Activated T-helper 1 cell treated with anti-CD3 and anti-CD28 coated beads, Interleukin-12 subunit alpha, Interleukin-12 subunit beta, Interleukin-2, Interleukin-4 antibody, amounts not matched to agents 30 ng/mL and 10 ng/mL and 1 ng/mL, durations not matched to agents 14 hours and 24 hours and 36 hours (primary cell): ENCODE data around the gene PSMD9. TPM values are rescaled to one million over a fixed set of nuclear protein-coding genes. Genes with fewer than 3 reads are reported as not detected.

Experiments
- DNase-seq: peaks from one replicate; pipeline ENCODE4 v3.0.0; 2021; ENCODE audit warnings: low spot score
- H3K27ac Mint-ChIP-seq: one replicate; pipeline ENCODE4 v1.8.0; 2021; ENCODE audit warnings: mild to moderate bottlenecking, mixed read lengths
- H3K27me3 Mint-ChIP-seq: one replicate; pipeline ENCODE4 v1.8.0; 2022; ENCODE audit warnings: mild to moderate bottlenecking, moderate library complexity, mixed read lengths; ENCODE audit not compliant: insufficient read depth
- H3K36me3 Mint-ChIP-seq: one replicate; pipeline ENCODE4 v1.8.0; 2021; ENCODE audit warnings: low read depth, mixed read lengths
- H3K4me1 Mint-ChIP-seq: one replicate; pipeline ENCODE4 v1.8.0; 2021; ENCODE audit warnings: low read depth, mixed read lengths
- H3K4me3 Mint-ChIP-seq: one replicate; pipeline ENCODE4 v1.8.0; 2021; ENCODE audit warnings: mild to moderate bottlenecking, moderate library complexity, mixed read lengths
- H3K9me3 Mint-ChIP-seq: one replicate; pipeline ENCODE4 v1.8.0; 2021; ENCODE audit warnings: mixed read lengths
- intact Hi-C: fragments of 100-400 bp; cut with micrococcal nuclease; formaldehyde crosslinking; loops from one replicate; pipeline ENCODE4 v1.15.1; 2024
- total RNA-seq: library from RNA; stranded (reverse); gene quantifications from 2 replicates; pipeline ENCODE4 v1.2.3, GENCODE V29; 2022

Gene PSMD9
- total RNA-seq, 1 donor from 2014 or later: 67.5 TPM

DNA sequence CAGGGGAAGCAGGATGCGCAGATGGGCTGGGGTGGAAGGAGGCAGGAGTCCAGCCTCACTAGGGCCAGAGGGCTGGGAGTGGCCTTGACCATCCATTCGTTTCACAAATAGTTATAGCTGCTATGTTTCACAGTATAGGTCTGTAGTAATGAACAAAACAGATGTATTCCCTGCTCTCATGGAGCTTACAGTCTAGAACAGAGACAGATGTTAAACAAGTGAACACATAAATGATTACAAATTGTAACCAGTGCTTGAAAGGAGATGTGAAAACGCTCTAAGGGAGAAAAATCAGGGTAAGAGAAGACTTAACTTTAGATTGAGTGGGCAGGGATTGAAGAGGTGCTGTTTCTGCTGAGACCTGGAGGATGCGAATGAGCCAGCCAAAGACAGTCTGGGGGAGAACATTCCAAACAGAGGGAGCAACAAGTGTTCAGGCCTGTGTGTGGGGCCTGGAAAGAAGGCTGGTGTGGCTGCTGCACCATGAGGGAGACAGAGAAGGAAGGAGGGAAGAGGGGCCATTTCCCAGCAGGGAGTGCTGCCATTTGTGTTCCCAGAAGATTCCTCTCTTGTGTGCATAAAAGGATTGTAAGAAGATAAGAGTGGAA, 44.4 kb downstream of the PSMD9 start:
- H3K4me1 Mint-ChIP-seq: peaks cover 5% of the 10 kb centered on the region
- no peak overlapping the region for H3K27ac Mint-ChIP-seq
- no peak overlapping the region for H3K4me3 Mint-ChIP-seq
- H3K36me3 Mint-ChIP-seq: peaks cover 2% of the 10 kb centered on the region
- DNase-seq: no peak
- no peaks in the 10 kb centered on the region for H3K27me3 Mint-ChIP-seq
- H3K9me3 Mint-ChIP-seq: no peaks in the 10 kb centered on the region
- intact Hi-C loops: no loop called here

DNA sequence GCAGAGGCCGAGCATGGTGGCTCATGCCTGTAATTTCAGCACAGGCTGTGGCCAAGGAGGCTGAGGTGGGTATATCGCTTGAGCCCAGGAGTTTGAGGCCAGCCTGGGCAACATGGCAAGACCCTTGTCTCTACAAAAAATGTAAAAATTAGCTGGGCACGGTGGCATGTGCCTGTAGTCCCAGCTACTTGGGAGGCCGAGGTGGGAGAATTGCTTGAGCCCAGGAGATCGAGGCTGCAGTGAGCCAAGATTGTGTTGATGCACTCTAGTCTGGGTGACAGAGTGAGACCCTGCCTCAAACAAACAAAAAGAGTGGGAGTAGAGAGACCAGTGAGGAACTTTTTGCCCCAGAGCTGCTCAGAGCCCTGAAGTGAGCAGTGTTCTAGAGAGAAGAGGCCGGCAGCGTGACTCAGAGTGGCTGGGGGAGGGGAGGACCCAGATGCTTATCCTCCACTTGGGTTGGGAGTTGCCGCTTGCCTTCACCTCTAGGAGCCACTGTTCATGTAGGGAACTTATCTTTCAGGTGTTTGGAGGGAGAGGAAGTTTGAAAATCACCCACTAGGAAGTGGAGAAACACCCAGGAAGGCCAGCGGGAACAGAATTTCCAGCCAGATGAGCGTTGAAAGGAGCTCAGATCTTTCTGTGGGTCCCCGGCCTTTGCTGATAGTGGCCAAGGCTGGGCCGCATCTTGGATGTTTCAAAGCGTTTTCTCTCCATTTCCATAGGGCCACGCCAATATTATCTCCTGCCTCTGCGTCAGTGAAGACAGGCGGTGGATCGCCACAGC, 45.1 kb downstream of the PSMD9 start:
- intact Hi-C loops: no loop called here
- H3K27ac Mint-ChIP-seq: no peak overlapping the region
- peaks cover 5% of the 10 kb centered on the region for H3K4me1 Mint-ChIP-seq
- H3K27me3 Mint-ChIP-seq: no peaks in the 10 kb centered on the region
- no peak for DNase-seq
- no peak overlapping the region for H3K4me3 Mint-ChIP-seq
- H3K36me3 Mint-ChIP-seq: peaks cover 2% of the 10 kb centered on the region
- H3K9me3 Mint-ChIP-seq: no peaks in the 10 kb centered on the region

DNA sequence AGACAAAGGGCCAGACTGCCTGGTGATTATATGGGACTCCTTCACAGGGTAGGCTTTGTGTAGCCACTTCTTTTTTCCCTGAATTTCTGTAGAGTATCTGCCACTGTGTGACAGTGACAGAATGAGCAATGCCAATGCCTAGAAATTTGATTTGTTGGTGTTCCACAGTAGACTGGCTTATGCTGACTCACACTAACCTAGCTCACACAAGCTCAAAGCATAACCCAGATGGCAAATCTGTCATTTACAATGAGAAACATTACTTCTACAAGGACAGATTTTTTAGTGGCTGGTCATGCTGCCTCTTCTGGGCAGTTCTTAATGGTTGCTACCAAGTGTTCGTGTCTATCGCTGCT, 45.7 kb downstream of the PSMD9 start:
- Mint-ChIP-seq H3K9me3 (no peaks in the 10 kb centered on the region), H3K27me3 (peaks cover 2% of the 10 kb centered on the region), H3K36me3 (peaks cover 2% of the 10 kb centered on the region), H3K4me1 (peaks cover 5% of the 10 kb centered on the region), H3K27ac (no peak overlapping the region), H3K4me3 (no peak overlapping the region)
- no peak for DNase-seq
- intact Hi-C loops: no loop called here

DNA sequence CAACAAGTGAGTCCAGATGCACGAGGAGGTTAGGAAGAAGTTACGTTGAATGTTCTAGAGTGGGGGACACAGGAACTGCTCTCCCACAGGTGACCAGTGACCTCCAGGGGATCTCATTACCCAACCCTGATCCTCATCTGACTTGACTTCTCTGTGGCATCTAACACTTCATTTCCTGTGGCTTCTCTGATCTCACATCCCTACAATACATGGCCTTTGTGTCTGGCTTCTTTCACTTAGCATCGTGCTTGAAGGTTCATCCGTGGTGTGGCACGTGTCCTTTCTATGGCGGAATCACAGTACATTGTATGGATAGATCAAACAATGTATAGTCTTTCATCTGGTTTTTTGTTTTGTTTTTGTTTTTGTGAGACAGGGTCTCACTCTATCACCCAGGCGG, 49.1 kb downstream of the PSMD9 start:
- no peak for DNase-seq
- Mint-ChIP-seq H3K9me3 (no peaks in the 10 kb centered on the region), H3K36me3 (peaks cover 2% of the 10 kb centered on the region), H3K27ac (no peak overlapping the region), H3K4me3 (no peak overlapping the region), H3K27me3 (peaks cover 4% of the 10 kb centered on the region), H3K4me1 (peaks cover 5% of the 10 kb centered on the region)
- intact Hi-C loops: no loop called here

DNA sequence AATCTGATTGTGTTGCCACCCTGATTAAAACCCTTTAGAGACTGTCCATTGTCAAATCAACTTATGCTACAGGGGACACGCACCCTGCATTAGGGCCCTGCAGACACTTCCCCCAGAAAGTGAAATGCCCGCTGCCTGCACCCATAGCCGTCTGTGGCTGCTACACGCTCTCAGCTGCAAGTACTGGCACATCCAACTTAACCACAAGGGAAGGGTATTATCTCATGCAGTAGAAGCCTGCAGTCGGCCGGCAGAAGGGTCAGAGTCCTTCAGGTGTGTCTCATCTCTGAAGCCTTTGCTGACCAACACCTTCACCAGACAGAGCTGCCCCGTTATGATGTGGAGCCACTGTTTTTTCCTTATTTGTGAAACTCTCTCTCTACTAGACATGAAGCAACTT, 50.6 kb downstream of the PSMD9 start:
- H3K4me1 Mint-ChIP-seq: peaks cover 5% of the 10 kb centered on the region

DNA sequence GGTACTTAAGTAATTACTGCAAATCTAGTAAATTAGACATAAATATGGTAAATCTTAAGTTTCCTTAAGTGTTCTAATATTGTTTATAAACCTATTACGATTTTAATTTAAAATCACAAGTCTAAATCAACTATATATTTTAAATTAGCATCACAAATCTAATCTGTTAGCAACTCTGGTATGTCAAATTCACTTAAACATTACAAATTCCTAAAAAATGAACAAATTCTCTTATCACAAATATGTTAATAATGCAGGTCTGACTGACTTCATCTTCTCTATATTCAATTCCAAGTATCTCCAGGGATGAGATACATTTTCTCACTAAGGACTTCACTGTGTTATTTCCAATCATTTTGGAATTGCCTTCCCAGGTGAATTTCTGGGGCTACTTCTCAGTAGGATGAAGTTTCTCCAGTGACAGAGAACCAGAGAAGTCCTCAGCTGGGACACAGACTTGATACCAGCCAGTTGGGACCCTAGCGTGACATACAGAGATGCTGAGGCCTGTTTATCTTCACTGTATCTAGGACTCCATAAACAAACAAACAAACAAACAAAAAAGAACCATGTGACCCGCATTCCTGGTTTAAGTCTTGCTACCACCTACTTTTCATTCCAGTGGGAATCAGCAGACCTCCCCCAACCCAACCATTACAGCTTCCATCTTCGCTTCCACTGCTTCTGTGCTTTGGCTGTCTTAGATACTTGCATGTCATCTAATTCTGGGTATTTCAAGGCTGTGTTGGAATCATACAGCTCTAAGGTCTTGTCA, 51.6 kb downstream of the PSMD9 start:
- intact Hi-C loops: no loop called here

More for the DNA sequence above, 50.6 kb downstream of the PSMD9 start:
- Mint-ChIP-seq H3K9me3 (no peaks in the 10 kb centered on the region), H3K4me3 (no peak overlapping the region), H3K36me3 (peaks cover 2% of the 10 kb centered on the region), H3K27me3 (peaks cover 4% of the 10 kb centered on the region), H3K27ac (no peak overlapping the region)
- intact Hi-C loops: no loop called here
- no peak for DNase-seq

DNA sequence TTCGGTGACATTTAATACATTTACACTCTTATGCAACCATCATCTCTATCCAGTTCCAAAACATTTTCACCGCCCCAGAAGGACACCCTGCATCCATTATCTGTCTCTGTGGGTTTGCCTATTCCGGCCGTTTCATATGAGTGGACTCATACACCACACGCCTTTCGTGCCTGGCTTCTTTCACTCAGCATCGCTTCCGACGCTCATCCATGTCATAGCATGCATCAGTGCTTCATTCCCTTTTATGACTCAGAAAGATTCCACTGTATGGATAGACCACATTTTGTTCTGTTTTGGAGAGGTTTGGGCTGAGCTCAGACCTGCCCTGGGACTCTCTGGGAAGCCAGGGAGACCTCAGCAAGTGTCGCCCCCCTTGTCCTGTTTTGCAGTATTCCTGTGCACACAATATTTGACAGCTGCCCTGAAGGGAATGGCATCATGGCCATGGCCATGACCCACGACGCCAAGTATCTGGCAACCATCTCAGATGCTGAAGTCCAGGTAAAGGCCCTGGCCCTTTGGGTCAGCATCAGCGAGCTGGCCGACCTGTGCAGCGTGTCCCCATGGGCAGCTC, 53.6 kb downstream of the PSMD9 start:
- intact Hi-C loops: no loop called here
- no peaks in the 10 kb centered on the region for H3K9me3 Mint-ChIP-seq
- peaks cover 5% of the 10 kb centered on the region for H3K4me1 Mint-ChIP-seq
- H3K27me3 Mint-ChIP-seq: peaks cover 4% of the 10 kb centered on the region
- no peak overlapping the region for H3K4me3 Mint-ChIP-seq
- H3K36me3 Mint-ChIP-seq: peaks cover 2% of the 10 kb centered on the region
- no peak overlapping the region for H3K27ac Mint-ChIP-seq
- no peak for DNase-seq

More for the DNA sequence above, 51.6 kb downstream of the PSMD9 start:
- DNase-seq: no peak
- H3K4me3 Mint-ChIP-seq: no peak overlapping the region
- peaks cover 4% of the 10 kb centered on the region for H3K27me3 Mint-ChIP-seq
- H3K9me3 Mint-ChIP-seq: no peaks in the 10 kb centered on the region
- H3K4me1 Mint-ChIP-seq: peaks cover 5% of the 10 kb centered on the region
- no peak overlapping the region for H3K27ac Mint-ChIP-seq
- H3K36me3 Mint-ChIP-seq: peaks cover 2% of the 10 kb centered on the region

DNA sequence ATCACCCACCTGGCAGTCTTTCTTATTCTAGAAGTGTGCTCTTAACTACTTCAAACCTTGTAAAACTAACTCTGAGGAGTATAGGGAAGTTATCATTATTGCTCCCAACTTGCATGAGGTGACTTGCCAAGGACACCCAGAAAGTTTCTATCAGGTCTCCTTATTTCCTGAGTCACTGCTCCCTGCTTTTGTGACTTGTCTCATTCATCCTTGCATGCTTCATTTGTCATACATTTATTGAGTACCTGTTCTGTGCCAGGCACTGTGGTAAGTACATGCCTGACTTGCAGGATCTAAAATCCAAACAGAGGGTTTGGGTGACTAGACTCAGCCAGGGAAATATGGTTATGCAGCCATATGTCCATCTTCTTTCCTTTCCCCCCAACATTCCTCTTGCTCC, 55.3 kb downstream of the PSMD9 start:
- H3K9me3 Mint-ChIP-seq: no peaks in the 10 kb centered on the region
- no peak overlapping the region for H3K27ac Mint-ChIP-seq
- intact Hi-C loops: no loop called here
- no peak overlapping the region for H3K4me3 Mint-ChIP-seq
- no peaks in the 10 kb centered on the region for H3K36me3 Mint-ChIP-seq
- H3K27me3 Mint-ChIP-seq: peaks cover 4% of the 10 kb centered on the region
- DNase-seq: no peak
- no peaks in the 10 kb centered on the region for H3K4me1 Mint-ChIP-seq

DNA sequence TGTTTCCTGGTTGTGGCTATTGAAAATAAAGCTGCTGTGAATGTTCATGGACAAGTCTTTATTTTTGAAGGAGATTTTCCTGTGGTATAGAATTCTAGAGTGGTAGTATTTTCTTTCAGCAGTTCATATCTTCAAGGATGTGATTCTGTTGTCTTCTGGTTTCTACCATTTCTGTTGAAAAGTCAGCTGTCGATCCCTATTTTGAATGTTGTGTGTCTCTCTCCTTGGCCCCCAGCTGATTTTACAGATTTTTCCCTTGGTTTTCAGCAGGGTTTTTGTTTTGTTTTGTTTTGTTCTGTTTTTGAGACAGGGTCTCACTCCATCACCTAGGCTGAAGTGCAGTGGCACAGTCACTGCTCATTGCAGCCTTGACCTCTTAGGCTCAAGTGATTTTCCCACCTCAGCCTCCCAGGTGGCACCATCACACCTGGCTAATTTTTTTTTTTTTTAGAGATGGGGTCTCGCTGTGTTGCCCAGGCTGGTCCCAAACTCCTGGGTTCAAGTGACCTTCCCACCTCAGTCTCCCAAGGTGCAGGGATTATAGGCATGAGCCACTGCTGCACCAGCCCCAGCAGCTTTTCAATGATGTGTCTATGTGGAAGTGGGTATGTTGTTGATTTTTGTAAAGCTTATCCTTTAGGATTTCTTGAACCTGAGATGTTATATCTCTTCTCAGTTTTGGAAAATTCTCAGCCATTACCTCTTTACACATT, 57.9 kb downstream of the PSMD9 start:
- intact Hi-C loops: no loop called here
- Mint-ChIP-seq H3K4me1 (no peaks in the 10 kb centered on the region), H3K27ac (no peak overlapping the region), H3K27me3 (no peaks in the 10 kb centered on the region), H3K36me3 (no peaks in the 10 kb centered on the region), H3K9me3 (no peaks in the 10 kb centered on the region), H3K4me3 (no peak overlapping the region)
- DNase-seq: no peak

DNA sequence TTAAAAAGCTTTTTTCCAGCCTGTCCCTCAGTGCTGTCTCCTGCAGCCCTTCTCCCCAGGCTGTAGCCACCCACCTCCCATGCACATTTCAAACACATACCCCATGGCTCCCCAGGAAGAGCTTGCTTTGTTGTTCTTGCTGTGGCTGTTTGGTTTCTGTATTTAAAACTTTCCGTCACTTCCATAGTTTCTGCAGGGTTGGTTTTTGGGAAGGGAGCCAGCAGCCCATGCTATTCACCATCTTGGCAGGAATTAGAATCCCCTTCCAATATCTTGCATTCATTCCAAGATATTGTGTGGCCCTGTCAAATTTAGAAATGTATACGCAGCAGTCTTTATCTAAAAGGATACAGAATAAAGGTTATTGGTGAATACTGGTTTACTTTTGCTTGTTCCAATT, 59.4 kb downstream of the PSMD9 start:
- Mint-ChIP-seq H3K4me3 (no peak overlapping the region), H3K27me3 (peaks cover 8% of the 10 kb centered on the region), H3K36me3 (no peaks in the 10 kb centered on the region), H3K4me1 (no peaks in the 10 kb centered on the region), H3K9me3 (no peaks in the 10 kb centered on the region), H3K27ac (no peak overlapping the region)
- no peak for DNase-seq
- intact Hi-C loops: no loop called here

DNA sequence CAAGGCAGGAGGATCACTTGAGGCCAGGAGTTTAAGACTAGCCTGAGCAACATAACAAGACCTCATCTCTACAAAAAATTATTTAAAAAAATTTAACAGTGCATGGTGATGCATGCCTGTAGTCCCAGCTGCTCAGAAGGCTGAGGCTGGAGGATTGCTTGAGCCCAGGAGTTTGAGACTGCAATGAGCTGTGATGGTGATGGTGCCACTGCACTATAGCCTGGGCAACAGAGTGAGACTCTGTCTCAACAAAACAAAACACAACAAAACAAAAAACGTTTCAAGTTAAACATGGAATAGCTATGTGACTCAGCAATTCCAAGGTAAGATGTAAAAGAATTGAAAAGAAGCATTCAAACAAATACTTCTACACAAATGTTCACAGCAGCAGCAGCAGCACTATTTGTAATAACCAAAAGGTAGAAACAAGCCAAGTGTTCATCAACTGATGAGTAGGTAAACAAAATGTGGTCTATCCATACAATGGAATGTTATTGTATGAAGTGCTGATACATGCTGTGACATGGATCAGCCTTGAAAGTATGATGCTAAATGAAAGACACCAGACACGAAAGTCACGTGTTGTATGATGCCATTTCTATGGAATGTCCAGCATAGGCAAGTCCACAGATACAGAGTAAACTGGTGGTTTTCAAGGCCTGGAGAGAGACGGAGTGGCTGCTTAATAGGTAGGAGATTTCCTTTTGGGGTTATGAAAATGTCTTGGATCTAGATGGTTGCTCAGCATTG, 61.2 kb downstream of the PSMD9 start:
- no peak for DNase-seq
- Mint-ChIP-seq H3K4me1 (no peaks in the 10 kb centered on the region), H3K27ac (no peak overlapping the region), H3K27me3 (peaks cover 10% of the 10 kb centered on the region), H3K9me3 (peaks cover 4% of the 10 kb centered on the region), H3K4me3 (no peak overlapping the region), H3K36me3 (no peaks in the 10 kb centered on the region)
- intact Hi-C loops: no loop called here

DNA sequence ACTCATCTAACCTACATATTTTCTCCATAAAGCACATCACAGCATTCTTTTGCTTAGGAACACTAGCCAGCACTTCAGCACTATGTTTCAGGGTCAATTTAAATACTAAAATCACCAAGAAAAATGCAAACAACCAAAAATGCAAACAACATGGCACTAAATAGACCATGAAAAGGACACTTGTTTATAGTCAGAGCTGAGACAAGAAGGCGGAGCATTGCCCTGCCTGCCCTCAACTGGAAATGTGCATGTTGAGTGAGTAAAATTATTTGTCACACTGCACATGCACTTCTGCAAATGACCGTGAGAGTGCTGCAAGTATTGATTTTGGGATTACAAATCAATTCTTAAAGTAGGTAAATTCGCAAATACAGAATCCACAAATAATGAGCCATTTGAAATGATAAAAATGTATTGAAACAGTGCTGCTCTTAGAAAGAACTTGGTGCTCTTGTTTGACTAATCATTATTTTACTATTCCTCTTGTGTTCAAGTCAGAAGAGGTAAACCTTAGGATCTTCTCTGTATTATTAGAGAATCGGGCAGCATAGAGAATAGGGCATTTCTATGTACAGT, 64.6 kb downstream of the PSMD9 start:
- H3K27ac Mint-ChIP-seq: no peak overlapping the region
- no peak overlapping the region for H3K4me3 Mint-ChIP-seq
- intact Hi-C loops: no loop called here
- DNase-seq: no peak
- H3K27me3 Mint-ChIP-seq: peaks cover 10% of the 10 kb centered on the region
- no peaks in the 10 kb centered on the region for H3K4me1 Mint-ChIP-seq
- peaks cover 4% of the 10 kb centered on the region for H3K9me3 Mint-ChIP-seq
- H3K36me3 Mint-ChIP-seq: no peaks in the 10 kb centered on the region
